ENCODE results near the gene SERPINB7. TPM values are rescaled to one million over a fixed set of nuclear protein-coding genes. Genes with fewer than 3 reads are reported as not detected.

SERPINB7 gene
- polyA plus RNA-seq, 1 experiment, result 28.1 TPM

GRCh38 chr18:63843008-63843407 is 67.8 kb downstream of the SERPINB7 start:
- H3K4me3 ChIP-seq (ENCODE audit: low read depth, low read length), result no peak overlapping the region
- no peaks in the 10 kb centered on the region for H3K27me3 ChIP-seq (ENCODE audit: control insufficient read depth, insufficient read depth, low read length)
- no peaks in the 10 kb centered on the region for H3K9me3 ChIP-seq (ENCODE audit: control insufficient read depth, insufficient read depth, low read length)
- ChIA-PET CTCF (interaction anchor here (0.5 to 9.4 kb wide), 28 partner anchors 11 to 1265 kb away, joined by 3 to 272 read pairs (median 4); no protein-coding TSS in a partner anchor), POLR2A (interaction anchor here (2.3 kb wide), 1 partner anchor 324 kb away, joined by 6 read pairs; no protein-coding TSS in a partner anchor)
- no peak overlapping the region for H3K27ac ChIP-seq (ENCODE audit: low read depth, low read length)
- no peak for TF ChIP-seq CTCF (IDR thresholded peaks at IDR 0.05; ENCODE audit: low read depth, low read length)
- no peak for DNase-seq (ENCODE audit: low read depth, low spot score)

GRCh38 chr18:63844254-63844653 is 69.0 kb downstream of the SERPINB7 start:
- ChIA-PET POLR2A (interaction anchor here (0.6 to 2.3 kb wide), 2 partner anchors 68 to 326 kb away, joined by 5 to 6 read pairs; no protein-coding TSS in a partner anchor), CTCF (interaction anchor here (0.7 to 9.4 kb wide), 14 partner anchors 21 to 402 kb away, joined by 3 to 272 read pairs (median 6); no protein-coding TSS in a partner anchor)
- no peak overlapping the region for H3K27ac ChIP-seq (ENCODE audit: low read depth, low read length)
- H3K27me3 ChIP-seq (ENCODE audit: control insufficient read depth, insufficient read depth, low read length), result no peaks in the 10 kb centered on the region
- H3K9me3 ChIP-seq (ENCODE audit: control insufficient read depth, insufficient read depth, low read length), result no peaks in the 10 kb centered on the region
- peak; percentile 62 for TF ChIP-seq CTCF (IDR thresholded peaks at IDR 0.05; ENCODE audit: low read depth, low read length)
- H3K4me3 ChIP-seq (ENCODE audit: low read depth, low read length), result no peak overlapping the region
- DNase-seq (ENCODE audit: low read depth, low spot score), result no peak

- no peaks in the 10 kb centered on the region for H3K27me3 ChIP-seq (ENCODE audit: control insufficient read depth, insufficient read depth, low read length)
- ChIA-PET CTCF (interaction anchor here (0.5 to 9.4 kb wide), 21 partner anchors 9 to 374 kb away, joined by 3 to 272 read pairs (median 5); no protein-coding TSS in a partner anchor), POLR2A (no interaction called here)
- TF ChIP-seq CTCF (IDR thresholded peaks at IDR 0.05; ENCODE audit: low read depth, low read length), result peak; percentile 74
- DNase-seq (ENCODE audit: low read depth, low spot score), result peak; percentile 37
- H3K4me3 ChIP-seq (ENCODE audit: low read depth, low read length), result no peak overlapping the region
- no peaks in the 10 kb centered on the region for H3K9me3 ChIP-seq (ENCODE audit: control insufficient read depth, insufficient read depth, low read length)
- H3K27ac ChIP-seq (ENCODE audit: low read depth, low read length), result no peak overlapping the region
These were observed 72.9 kb downstream of the SERPINB7 start for GRCh38 chr18:63848159-63848558.

- no peaks in the 10 kb centered on the region for H3K9me3 ChIP-seq (ENCODE audit: control insufficient read depth, insufficient read depth, low read length)
- DNase-seq (ENCODE audit: low read depth, low spot score), result no peak
- peak; percentile 73 for TF ChIP-seq CTCF (IDR thresholded peaks at IDR 0.05; ENCODE audit: low read depth, low read length)
- POLR2A ChIA-PET, result no interaction called here
- H3K27ac ChIP-seq (ENCODE audit: low read depth, low read length), result no peak overlapping the region
- no peak overlapping the region for H3K4me3 ChIP-seq (ENCODE audit: low read depth, low read length)
- H3K27me3 ChIP-seq (ENCODE audit: control insufficient read depth, insufficient read depth, low read length), result no peaks in the 10 kb centered on the region
- CTCF ChIA-PET, result interaction anchor here (9.4 kb wide), 1 partner anchor 333 kb away, joined by 272 read pairs; no protein-coding TSS in a partner anchor
These were observed 74.8 kb downstream of the SERPINB7 start for GRCh38 chr18:63850020-63850419.

GRCh38 chr18:63850636-63851035 is 75.4 kb downstream of the SERPINB7 start:
- H3K4me3 ChIP-seq (ENCODE audit: low read depth, low read length), result no peak overlapping the region
- no peaks in the 10 kb centered on the region for H3K27me3 ChIP-seq (ENCODE audit: control insufficient read depth, insufficient read depth, low read length)
- DNase-seq (ENCODE audit: low read depth, low spot score), result no peak
- H3K27ac ChIP-seq (ENCODE audit: low read depth, low read length), result no peak overlapping the region
- POLR2A ChIA-PET, result no interaction called here
- CTCF ChIA-PET, result interaction anchor here (1.6 kb wide), 1 partner anchor 332 kb away, joined by 8 read pairs; no protein-coding TSS in a partner anchor
- TF ChIP-seq CTCF (IDR thresholded peaks at IDR 0.05; ENCODE audit: low read depth, low read length), result no peak
- no peaks in the 10 kb centered on the region for H3K9me3 ChIP-seq (ENCODE audit: control insufficient read depth, insufficient read depth, low read length)

Other genes starting within 250 kb of the SERPINB7 start
- not detected in 2 replicates for gene SERPINB12, start 233.0 kb upstream of the SERPINB7 start, polyA plus RNA-seq (2011; rRNA removed)
- gene SERPINB13, start 188.1 kb upstream of the SERPINB7 start, polyA plus RNA-seq (2011; rRNA removed), result not detected in 2 replicates
- gene SERPINB4, start 131.2 kb upstream of the SERPINB7 start, polyA plus RNA-seq (2011; rRNA removed), result not detected in 2 replicates
- not detected in 2 replicates for gene SERPINB3, start 113.5 kb upstream of the SERPINB7 start, polyA plus RNA-seq (2011; rRNA removed)
- gene SERPINB11, start 72.5 kb upstream of the SERPINB7 start, polyA plus RNA-seq (2011; rRNA removed), result not detected in 2 replicates
- gene SERPINB2, start 112.3 kb downstream of the SERPINB7 start, polyA plus RNA-seq (2011; rRNA removed), result 5.3 and 6.9 TPM in 2 replicates
- 0.19 TPM in 1 of 2 replicates, not detected in the other for gene SERPINB10, start 132.5 kb downstream of the SERPINB7 start, polyA plus RNA-seq (2011; rRNA removed)
- gene HMSD, start 173.9 kb downstream of the SERPINB7 start, polyA plus RNA-seq (2011; rRNA removed), result 0.63 and 1.2 TPM in 2 replicates
- gene SERPINB8, start 194.7 kb downstream of the SERPINB7 start, polyA plus RNA-seq (2011; rRNA removed), result 14.7 and 17.9 TPM in 2 replicates

Data from AG04450 (cell line).